ENCODE results near the gene VMO1.
A peak's percentile ranks its signal among the peaks of the same experiment; 100 is the strongest.
"Not testable (repeated sequence)": the region's sequence is repeated elsewhere in the genome, so short reads cannot be mapped to it uniquely, and the experiment has no call there.

The VMO1 gene, protein sequence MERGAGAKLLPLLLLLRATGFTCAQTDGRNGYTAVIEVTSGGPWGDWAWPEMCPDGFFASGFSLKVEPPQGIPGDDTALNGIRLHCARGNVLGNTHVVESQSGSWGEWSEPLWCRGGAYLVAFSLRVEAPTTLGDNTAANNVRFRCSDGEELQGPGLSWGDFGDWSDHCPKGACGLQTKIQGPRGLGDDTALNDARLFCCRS

DNA sequence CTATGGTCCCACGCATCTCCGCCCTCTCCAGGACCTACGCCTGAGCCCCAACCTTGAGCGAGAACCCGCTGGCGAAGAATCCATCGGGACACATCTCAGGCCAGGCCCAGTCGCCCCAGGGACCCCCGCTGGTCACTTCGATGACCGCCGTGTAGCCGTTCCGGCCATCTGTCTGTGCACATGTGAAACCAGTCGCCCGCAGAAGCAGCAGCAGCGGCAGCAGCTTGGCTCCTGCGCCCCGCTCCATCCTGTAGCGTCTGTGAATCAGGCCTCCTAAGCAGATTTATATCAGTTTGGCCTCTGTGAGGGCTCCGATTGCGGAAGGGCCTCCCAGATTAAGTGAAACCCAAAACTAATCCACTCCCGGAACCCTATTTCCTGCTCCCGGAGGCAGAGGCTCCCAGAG, at the start of gene VMO1:
TSS of gene VMO1 (minus strand) at position 259 of the 406 bp plus-strand sequence. CDS start at position 247, 12 bp downstream.
- DNase-seq (ENCODE audit: low read depth in 3 of 3) = no peak

DNA sequence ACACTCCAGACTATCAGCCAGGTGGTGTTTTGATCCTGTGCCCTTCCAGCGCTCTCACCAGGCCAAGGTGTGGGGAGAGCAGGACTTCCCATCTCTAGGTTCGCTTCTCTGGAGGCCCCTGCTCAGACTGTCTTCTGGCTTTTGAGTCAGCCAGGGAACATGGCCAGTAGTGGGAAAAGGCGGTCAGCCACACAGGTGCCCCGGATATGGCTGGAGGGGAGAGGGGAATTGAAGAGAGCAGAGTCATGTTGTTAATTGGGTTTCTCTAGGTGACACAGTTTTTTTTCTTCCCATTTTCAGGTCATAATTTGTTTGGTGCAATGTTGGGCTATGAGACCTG, 48.5 kb upstream of the VMO1 start:
- DNase-seq (ENCODE audit: low read depth in 3 of 3) = no peak

DNA sequence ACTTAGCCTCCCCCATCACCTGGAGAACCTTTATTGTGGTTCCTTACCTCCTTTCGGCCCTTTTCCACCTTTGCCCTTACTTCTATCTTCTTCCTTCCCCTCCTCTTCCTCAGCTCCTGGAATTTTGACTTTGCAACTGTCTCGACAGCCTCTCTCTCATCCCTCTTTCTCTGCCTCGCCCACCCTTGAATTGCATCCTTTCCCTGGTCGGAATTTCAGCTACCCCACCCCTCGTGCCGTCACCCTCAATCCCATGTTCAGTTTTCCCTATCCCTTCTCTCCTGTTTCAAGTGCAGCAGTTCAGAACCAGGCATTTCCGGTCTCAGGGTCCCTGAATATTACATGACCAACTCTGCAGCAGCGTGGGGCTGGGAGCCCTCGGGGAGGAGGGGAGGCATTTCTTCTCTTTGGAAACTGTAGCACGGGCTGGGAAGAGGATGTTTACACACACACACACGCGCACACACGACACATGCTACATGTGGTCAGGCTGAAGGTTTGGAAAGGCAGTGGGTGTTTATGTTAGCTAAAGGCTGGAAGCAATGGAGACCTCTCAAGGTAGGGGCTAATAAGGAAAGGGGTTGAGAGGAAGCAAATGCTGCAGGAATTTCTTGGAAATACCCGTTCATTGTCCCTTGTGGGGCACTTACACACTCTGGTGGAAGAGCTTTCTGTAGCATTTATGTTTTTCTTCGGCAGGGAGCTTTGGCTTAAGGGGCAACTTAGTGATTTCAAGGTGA, 47.9 kb upstream of the VMO1 start:
- DNase-seq (ENCODE audit: low read depth in 3 of 3) = no peak

DNA sequence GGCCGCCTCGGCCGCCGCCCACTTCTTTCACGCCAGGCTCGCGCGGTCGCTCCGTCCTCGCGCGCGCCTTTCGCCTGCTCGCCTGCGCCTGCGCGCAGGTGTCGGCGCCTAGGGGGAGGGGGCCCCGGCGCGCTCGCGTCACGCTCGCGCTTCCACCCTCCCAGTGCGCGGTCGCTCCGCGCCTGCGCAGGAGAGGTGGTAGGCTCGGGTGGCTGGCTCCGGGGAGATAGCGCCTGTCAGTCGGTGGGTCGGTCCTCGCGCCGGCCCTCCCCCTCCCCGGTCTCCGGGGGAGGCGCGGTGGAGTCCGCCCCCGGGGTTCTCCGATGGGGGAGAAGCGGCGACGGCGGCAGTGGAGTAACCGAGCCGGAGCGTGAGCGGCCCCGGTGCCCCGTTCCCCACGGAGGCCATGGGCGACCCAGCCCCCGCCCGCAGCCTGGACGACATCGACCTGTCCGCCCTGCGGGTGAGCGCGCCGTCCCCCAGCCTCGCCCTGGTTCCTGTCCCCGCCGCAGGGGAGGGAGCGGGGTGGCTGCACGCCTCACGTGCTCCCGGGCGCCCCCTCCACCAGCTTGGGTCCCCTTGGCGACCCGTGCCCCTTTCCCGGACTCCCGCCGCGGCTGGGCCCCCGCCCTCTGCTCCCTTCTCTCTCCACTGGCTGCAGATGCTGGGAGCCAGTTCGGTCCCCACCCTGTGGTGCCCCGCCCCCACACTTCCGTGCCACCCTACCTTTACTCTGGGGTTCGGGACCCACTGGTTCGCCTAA, 47.2 kb upstream of the VMO1 start, which contains the start of gene MINK1:
TSS of gene MINK1 (plus strand) at position 163 of the 763 bp plus-strand sequence. CDS start at position 407, 244 bp downstream.
- DNase-seq (ENCODE audit: low read depth in 3 of 3) = peak; percentile 73 to 81 (median 80)

DNA sequence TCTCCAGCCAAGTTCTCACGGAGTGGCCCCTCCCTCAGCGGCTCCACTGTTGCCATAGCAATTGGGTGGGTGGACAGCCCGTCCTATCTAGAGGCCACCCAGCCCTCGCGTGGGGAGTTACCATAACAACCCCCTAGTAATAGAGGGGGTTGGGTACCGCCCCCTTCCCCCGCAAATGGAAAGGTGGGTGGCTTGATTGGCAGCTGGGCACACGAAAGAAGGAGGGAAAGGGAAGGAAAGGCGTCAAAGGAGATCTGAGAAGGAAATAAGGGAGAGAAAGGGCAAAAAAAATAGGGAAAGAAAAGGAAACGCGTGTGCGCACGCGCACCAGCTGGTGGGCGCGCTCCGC, 46.6 kb upstream of the VMO1 start:
- DNase-seq (ENCODE audit: low read depth in 3 of 3) = not testable (repeated sequence)

DNA sequence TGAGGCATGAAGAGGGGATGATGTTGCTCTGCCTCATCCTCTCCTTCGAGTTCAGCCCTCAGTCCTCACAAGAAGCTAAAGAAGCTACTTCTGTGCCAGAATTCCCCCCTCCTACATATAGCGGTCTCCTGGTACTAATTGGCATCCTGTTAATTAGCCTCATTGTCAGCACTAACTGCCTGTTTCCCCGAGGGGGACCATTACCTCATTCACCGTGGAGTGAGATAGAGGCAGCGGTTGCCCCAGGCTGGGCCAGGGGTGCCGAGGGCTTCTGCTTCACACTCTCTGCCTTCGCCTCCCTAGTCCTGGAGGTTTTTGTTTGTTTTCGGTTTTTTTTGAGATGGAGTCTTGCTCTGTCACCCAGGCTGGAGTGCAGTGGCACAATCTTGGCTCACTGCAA, 41.2 kb upstream of the VMO1 start:
- DNase-seq (ENCODE audit: low read depth in 3 of 3) = no peak

DNA sequence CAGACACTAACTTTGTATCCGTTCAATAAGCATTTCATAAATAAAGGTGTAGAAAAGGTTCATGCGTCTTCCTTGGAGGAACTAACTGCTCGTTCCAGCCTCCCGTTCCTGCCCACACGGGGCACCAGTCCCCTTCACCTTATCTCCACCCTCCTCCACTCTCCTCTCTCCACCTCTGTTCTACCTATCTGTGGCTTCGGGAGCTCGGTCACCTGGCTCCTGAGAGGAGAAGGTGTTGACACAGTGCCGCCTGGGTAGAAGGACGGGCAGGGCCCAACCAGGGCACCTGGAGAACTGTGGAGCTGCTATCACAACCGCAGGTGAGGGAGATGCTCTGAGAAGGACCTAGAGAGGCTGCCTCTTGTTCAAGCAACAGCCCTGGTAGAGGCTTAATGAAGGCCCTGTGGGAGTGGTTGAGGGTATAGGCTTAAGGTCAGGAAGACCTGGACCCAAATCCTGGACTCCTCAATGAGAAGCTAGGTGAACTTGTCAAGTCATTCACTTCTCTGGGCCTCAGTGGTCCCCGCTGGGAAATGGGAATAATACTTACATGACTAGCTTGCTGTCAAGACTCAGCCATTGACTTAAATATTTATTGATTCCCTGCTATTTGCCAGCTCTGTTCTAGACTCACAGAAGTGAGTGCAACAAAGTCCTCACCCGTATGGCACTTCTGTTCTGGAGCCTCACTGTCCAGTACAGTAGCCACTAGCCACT, 37.4 kb upstream of the VMO1 start:
- DNase-seq (ENCODE audit: low read depth in 3 of 3) = no peak

DNA sequence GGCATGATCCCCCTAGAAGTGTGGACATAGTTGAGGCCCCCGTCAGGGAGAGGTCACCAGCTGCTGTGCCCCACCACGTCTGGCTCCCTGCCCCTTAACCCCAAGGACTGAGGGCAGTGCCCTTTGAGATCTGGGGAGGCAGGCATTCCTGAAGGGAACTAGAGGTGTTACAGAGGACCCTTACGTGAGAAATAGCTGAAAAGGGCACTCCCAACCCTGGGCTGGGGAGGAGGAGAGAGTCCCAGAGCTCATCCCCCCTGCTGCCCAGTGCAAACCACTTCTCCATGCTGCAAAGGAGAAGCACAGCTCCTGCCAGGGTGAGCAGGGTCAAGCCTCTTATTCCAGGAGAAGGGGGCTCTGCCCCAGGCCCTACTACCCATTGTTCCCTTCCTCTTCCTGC, 36.7 kb upstream of the VMO1 start:
- no peak for DNase-seq (ENCODE audit: low read depth in 3 of 3)

DNA sequence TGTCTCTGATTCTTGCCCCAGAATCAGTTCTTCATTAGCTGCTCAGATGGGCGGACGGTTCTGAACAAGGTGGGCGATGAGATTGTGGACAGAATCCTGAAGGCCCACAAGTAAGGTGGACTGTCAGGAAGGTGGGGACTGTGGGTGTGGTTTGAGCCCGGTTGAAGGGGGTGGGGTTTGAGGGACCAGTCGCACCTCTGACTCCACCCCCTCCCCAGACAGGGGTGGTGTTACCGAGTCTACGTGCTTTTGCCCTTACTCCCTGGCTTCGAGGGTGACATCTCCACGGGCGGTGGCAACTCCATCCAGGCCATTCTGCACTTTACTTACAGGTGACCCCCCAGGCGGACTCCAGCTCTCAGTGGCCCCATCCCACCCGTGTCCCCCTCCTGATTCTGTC, 32.1 kb upstream of the VMO1 start:
- DNase-seq (ENCODE audit: low read depth in 3 of 3) = no peak

DNA sequence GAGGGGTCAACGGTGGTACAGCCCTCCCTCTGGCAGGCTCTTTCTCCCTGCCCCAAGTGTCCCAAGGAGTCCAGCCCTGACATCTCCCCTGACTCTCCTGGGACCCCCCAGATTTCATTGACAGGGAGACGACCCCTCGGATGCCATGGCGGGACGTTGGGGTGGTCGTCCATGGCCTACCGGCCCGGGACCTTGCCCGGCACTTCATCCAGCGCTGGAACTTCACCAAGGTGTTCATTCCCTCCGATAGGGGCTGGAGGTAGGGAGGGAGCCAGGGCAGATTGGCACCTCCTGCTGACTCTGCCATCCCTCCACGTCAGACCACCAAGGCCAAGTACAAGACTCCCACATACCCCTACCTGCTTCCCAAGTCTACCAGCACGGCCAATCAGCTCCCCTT, 30.7 kb upstream of the VMO1 start:
- no peak for DNase-seq (ENCODE audit: low read depth in 3 of 3)

DNA sequence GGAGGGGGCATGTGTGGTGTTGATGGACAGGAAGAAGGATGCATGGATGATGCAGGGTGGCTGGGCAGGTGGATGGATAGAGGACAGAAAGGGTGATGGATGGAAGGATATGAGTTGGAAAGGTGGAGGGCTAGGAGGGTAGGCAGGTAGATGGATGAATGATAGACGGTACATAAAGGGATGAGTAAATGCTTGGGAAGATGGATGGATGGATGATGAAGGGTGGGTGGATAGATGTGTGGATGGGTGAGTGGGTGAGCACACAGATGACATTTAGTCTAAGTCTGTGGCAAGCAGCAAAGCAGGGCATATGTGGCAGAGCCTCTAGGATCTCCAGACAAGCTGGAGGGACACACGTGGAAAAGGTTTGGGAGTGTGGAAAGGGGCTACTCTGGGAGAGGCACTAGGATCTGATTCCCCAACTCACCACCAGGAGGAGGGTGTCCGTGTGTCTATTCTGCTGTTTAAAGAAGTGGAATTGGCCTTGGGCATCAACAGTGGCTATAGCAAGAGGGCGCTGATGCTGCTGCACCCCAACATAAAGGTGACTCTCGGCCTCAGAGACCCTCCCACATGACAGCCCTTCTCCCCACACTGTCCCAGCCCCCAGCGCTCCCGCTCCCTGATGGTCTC, 29.0 kb upstream of the VMO1 start:
- no peak for DNase-seq (ENCODE audit: low read depth in 3 of 3)

DNA sequence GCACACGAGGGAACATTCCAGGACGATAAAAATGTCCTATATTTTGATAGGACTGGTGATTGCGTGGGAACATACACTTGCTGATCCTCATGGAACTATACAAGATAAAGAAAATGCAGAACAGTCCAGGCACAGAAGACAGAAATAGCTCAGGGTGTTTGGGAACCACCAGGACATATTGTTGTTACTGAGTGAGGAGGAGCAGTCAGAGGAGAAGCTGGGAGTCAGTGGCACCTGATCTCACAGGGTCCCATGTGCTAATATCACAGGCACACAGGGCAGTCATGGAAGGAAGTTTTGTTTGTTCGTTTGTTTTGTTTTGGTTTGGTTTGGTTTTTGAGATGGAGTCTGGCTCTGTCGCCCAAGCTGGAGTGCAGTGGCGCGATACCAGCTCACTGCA, 26.5 kb upstream of the VMO1 start:
- DNase-seq (ENCODE audit: low read depth in 3 of 3) = no peak

DNA sequence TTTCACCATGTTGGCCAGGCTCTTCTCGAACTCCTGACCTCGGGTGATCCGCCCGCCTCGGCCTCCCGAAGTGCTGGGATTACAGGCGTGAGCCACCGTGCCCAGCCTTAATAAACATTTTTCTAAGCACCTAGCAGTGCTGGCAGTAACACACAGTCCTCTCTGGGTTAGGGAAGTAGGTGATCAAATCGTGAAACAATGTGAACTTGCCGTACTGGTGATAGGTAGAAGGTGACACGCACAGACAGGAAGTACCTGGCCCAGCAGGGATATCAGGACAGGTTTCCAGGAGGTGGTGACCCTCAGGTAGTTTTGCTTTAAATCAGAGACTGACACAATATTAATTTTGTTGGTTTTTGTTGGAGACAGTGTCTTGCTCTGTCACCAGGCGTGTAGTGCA, 25.3 kb upstream of the VMO1 start:
- DNase-seq (ENCODE audit: low read depth in 3 of 3) = no peak

DNA sequence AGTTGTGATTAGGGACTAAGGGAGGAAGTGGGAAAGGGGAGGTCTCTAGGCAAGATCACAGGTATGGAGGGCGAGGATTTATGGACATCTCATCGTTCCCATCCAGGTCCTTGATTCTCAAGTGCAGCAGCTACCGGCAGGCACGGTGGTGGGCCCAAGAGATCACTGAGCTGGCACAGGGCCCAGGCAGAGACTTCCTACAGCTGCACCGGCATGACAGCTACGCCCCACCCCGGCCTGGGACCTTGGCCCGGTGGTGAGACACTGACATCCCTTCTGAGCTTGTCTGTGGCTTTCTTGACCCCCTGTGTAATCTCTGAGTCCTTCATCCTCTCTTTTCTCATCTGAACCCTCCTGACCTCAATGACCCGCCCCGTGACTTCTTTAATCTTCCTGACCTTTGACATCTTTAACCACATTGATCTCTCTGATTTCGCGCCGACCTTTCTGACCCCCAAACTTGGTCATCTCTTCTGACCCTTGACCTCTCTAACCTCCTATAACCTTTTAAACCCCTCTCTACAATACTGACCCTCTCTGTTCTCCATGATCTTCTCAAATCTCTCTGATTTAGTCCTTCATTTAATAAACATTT, 24.6 kb upstream of the VMO1 start:
- no peak for DNase-seq (ENCODE audit: low read depth in 3 of 3)

DNA sequence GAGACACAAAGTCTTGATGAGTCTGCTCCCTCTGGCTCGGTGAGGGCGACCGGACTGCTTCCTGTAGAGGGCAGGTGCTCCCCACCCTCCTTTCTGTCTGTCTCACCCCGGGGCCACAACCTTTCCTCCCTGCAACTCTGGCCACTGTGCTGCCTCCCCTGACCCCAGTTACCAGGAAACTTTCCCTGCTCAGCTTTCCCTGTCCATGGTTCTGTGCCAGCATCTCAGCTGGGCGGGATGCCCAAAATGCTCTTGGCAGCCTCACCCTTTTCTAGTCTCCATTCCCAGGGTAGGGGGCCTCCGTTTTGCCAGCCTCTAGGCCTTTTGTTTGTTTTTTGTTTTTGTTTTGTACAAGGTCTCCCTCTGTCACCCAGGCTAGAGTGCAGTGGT, 22.2 kb upstream of the VMO1 start:
- no peak for DNase-seq (ENCODE audit: low read depth in 3 of 3)

DNA sequence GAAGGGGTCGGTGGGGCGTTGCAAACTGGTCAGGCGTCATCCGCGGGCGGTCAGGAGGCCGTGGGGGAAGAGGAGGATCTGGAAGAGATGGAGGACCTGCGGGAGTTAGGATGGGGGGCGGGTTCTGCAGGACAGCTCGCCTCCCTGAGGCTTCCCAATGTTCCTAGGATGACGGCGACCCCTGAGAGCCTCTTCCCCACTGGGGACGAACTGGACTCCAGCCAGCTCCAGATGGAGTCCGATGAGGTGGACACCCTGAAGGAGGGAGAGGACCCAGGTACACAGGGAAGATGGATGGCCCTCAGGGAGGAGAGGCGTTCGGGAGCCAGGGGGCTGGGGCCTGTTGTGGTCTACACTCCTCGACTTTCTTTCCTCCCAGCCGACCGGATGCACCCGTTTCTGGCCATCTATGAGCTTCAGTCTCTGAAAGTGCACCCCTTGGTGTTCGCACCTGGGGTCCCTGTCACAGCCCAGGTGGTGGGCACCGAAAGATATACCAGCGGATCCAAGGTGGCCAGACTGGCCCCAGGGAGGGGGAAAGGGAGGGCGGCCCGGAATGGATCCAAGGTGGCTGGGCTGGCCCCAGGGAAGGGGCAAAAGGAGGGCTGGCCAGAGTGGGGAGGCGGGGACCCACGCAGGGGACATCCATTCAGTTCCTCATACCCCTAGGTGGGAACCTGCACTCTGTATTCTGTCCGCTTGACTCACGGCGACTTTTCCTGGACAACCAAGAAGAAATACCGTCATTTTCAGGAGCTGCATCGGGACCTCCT, 21.6 kb upstream of the VMO1 start:
- no peak for DNase-seq (ENCODE audit: low read depth in 3 of 3)

DNA sequence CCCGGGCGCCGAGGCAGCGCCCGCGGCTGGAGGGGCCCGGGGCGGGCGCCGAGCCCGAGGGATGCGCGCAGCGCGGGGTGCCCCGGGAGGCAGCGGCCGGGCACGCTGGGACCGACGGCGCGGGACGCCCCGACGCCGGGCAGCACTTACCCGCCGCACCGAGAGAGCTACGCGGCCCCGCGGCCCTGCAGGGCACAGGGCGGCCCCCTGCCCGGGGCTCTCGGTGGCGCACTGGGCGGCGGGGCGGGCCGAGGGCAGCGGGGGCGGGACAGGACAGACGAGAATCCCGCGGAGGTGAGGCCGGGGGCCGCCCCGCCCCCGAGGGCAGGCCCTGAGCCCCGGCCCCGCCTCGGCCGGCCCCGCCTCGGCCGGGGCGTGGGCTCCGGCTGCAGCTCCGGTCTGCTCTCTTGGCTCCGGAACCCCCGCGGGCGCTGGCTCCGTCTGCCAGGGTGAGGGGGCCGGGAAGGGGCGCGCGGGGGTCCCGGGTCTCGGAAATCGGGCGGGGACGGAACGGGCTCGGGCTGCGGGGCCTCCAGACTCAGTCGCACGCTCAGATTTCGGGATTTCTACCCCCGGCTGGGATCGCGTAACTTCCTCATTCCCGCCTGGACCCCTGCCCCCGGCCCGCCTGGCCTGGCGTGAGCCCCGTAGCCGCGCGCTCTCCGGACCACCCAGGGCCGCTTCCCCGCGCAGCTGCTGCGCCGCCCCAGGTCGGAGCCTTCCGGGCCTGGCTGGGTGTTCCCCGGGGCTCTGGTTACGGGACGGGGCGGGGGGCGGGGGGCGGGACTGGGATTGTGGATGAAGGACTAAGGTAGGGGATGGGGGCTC, 20.8 kb upstream of the VMO1 start, which contains the start of gene PLD2:
TSS of gene PLD2 (plus strand) at position 376 of the 828 bp plus-strand sequence. CDS start 621 bp downstream, outside the sequence.
- DNase-seq (ENCODE audit: low read depth in 3 of 3) = peak; percentile 66 to 77 (median 74)

DNA sequence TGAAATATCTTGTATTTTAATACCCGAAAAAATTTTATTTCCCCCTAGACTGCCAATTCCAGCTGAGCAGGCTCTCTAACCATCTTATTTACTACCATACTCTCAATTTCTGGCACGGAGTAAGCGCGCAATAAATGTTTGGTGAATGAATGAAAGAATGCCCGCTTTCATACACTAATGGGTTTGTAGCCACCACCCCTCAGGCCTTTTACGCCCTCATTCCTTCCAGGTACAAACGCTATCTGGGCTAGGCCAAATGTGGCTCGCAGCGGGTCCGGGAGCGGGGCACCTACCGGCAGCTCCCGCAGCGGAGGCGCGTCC, 20.3 kb upstream of the VMO1 start:
- no peak for DNase-seq (ENCODE audit: low read depth in 3 of 3)

DNA sequence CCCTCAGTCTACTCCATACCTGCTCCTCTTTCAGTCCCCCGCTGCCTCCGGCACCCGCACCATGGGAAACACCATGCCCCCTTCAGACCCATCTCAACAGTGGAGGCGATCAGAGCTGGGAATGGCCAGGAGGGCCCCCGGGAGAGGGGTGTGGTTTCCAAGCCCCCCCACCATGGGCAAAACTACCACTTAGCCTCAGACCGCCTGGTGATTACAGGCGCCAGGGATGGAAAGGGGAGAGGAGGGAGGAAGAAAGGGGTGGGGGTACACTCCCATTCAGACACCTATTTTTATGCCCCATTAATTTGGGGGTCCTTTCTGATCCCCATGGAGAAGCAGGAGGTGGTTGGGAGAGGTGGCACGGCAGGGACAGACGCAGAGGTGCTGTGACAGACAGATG, 16.1 kb upstream of the VMO1 start, which contains the start of gene C17orf114:
TSS of gene C17orf114 (minus strand) at position 101 of the 400 bp plus-strand sequence.
- no peak for DNase-seq (ENCODE audit: low read depth in 3 of 3)

Data from stimulated activated CD4-positive, alpha-beta T cell treated with anti-CD3 and anti-CD28 coated beads, TNF-alpha, amount 100 ng/mL, for 4 hours (primary cell).